Nephron progenitor cell (in vitro differentiated cells): ENCODE data around the gene DNASE1L2.

ENCODE experiments used
- DNase-seq: peaks from one replicate; pipeline ENCODE4 v3.0.0; 2021
- H3K27ac Mint-ChIP-seq: 2 replicates; pipeline ENCODE4 v1.8.0; 2021; ENCODE audit warnings: mild to moderate bottlenecking, moderate library complexity, mixed read lengths
- H3K27me3 Mint-ChIP-seq: 2 replicates; pipeline ENCODE4 v1.8.0; 2021; ENCODE audit warnings: mild to moderate bottlenecking, low read depth, mixed read lengths; ENCODE audit not compliant: poor library complexity
- H3K36me3 Mint-ChIP-seq: 2 replicates; pipeline ENCODE4 v1.8.0; 2021; ENCODE audit warnings: low read depth, mixed read lengths
- H3K4me1 Mint-ChIP-seq: 2 replicates; pipeline ENCODE4 v1.8.0; 2021; ENCODE audit warnings: mixed read lengths
- H3K4me3 Mint-ChIP-seq: 2 replicates; pipeline ENCODE4 v1.8.0; 2021; ENCODE audit warnings: mild to moderate bottlenecking, moderate library complexity, mixed read lengths
- H3K9me3 Mint-ChIP-seq: 2 replicates; pipeline ENCODE4 v1.8.0; 2021; ENCODE audit warnings: mild to moderate bottlenecking, moderate library complexity, mixed read lengths
- TF ChIP-seq, protein P1 (sequence below): fragments of 200-600 bp; sonication (generic); IDR thresholded peaks from 2 replicates; pipeline ENCODE4 v1.5.0; 2021; ENCODE audit warnings: antibody characterized with exemption

The DNASE1L2 gene

DNA sequence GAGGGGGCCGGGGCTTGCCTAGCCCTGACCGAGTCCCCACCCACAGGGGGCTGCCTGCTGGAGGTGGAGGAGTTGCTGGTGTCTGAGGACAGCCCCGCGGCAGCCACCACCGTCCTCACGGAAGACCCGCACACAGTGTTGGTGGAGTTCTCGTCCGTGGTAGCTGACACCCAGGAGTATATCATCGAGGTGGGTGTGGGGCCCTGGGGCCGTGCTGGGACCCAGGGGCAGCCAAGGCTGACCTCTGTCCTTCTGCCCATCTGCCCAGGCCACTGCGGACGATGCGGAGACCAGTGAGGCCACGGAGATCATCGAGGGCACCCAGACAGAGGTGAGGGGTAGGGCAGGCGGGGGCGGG is 1.5 kb upstream of the DNASE1L2 start:
- DNase-seq = no peak
- Mint-ChIP-seq H3K27ac (no peak overlapping the region), H3K4me1 (no peaks in the 10 kb centered on the region), H3K27me3 (peaks cover 33% of the 10 kb centered on the region), H3K9me3 (no peaks in the 10 kb centered on the region), H3K36me3 (peaks cover 5% of the 10 kb centered on the region), H3K4me3 (no peak overlapping the region)
- TF ChIP-seq, protein P1, sequence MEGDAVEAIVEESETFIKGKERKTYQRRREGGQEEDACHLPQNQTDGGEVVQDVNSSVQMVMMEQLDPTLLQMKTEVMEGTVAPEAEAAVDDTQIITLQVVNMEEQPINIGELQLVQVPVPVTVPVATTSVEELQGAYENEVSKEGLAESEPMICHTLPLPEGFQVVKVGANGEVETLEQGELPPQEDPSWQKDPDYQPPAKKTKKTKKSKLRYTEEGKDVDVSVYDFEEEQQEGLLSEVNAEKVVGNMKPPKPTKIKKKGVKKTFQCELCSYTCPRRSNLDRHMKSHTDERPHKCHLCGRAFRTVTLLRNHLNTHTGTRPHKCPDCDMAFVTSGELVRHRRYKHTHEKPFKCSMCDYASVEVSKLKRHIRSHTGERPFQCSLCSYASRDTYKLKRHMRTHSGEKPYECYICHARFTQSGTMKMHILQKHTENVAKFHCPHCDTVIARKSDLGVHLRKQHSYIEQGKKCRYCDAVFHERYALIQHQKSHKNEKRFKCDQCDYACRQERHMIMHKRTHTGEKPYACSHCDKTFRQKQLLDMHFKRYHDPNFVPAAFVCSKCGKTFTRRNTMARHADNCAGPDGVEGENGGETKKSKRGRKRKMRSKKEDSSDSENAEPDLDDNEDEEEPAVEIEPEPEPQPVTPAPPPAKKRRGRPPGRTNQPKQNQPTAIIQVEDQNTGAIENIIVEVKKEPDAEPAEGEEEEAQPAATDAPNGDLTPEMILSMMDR = no peak

DNA sequence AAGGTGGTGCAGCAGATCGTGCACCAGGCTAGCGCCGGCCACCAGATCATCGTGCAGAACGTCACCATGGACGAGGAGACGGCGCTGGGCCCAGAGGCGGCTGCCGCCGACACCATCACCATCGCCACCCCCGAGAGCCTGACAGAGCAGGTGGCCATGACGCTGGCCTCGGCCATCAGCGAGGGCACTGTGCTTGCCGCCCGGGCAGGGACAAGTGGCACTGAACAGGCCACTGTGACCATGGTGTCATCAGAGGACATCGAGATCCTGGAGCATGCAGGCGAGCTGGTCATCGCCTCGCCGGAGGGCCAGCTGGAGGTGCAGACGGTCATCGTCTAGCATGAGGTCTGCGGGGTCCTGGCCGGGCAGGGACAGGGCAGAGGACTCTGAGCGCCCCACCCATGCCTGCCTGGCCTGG is 1.0 kb upstream of the DNASE1L2 start:
- no peak overlapping the region for H3K4me3 Mint-ChIP-seq
- no peak for DNase-seq
- TF ChIP-seq, protein P1 = no peak
- no peaks in the 10 kb centered on the region for H3K4me1 Mint-ChIP-seq
- H3K27ac Mint-ChIP-seq = no peak overlapping the region
- H3K27me3 Mint-ChIP-seq = peaks cover 33% of the 10 kb centered on the region
- peaks cover 7% of the 10 kb centered on the region for H3K36me3 Mint-ChIP-seq
- H3K9me3 Mint-ChIP-seq = no peaks in the 10 kb centered on the region

DNA sequence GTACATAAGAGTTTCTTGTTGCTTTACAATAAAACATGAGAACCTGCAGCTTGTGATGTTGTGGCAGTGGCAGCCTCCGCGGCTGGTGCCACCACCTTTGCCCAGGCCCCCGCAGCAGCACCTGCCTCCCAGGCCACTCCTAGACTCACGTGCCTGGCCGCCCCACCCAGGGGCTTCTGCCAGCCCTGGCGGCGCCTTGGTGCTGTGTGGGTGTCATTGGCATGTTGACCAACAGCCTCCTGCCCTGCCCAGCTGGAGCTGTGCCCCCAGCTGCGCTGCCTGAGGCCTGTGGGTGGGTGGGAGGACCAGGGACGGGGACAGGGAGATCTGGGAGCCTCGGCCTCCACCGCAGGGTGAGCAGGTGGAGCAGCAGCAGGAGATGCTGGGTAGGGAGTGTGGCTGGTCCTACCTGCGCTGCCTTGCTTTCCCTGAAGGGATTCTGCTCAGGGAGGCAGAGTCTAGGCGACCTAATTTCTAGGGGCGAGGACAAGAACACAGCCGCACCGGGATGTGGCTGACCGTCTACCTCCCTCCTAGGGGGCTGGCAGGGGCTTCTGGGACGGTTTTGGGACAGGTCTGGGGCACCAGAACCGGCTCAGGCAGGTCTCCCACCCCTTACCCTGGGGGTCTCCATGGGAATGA is 428 bp upstream of the DNASE1L2 start:
- Mint-ChIP-seq H3K27me3 (peaks cover 33% of the 10 kb centered on the region), H3K4me3 (no peak overlapping the region), H3K9me3 (no peaks in the 10 kb centered on the region), H3K27ac (no peak overlapping the region), H3K4me1 (no peaks in the 10 kb centered on the region), H3K36me3 (peaks cover 7% of the 10 kb centered on the region)
- TF ChIP-seq, protein P1 = no peak
- no peak for DNase-seq

DNA sequence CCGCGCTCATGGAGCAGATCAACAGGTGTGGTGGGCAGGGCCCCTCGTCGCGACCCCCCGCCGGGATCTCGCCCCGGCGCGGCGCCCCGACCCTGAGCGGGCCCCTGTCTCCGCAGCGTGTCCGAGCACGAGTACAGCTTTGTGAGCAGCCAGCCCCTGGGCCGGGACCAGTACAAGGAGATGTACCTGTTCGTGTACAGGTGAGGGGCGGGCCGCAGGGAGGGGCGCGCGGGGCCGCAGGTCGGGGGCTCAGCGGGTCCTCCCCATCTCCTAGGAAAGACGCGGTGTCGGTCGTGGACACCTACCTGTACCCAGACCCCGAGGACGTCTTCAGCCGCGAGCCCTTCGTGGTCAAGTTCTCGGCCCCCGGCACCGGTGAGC is 848 bp downstream of the DNASE1L2 start:
- peaks cover 33% of the 10 kb centered on the region for H3K27me3 Mint-ChIP-seq
- H3K4me3 Mint-ChIP-seq = peak overlapping the region; percentile 54
- no peaks in the 10 kb centered on the region for H3K4me1 Mint-ChIP-seq
- H3K9me3 Mint-ChIP-seq = no peaks in the 10 kb centered on the region
- no peak overlapping the region for H3K27ac Mint-ChIP-seq
- no peak for DNase-seq
- H3K36me3 Mint-ChIP-seq = peaks cover 8% of the 10 kb centered on the region
- TF ChIP-seq, protein P1 = no peak

DNA sequence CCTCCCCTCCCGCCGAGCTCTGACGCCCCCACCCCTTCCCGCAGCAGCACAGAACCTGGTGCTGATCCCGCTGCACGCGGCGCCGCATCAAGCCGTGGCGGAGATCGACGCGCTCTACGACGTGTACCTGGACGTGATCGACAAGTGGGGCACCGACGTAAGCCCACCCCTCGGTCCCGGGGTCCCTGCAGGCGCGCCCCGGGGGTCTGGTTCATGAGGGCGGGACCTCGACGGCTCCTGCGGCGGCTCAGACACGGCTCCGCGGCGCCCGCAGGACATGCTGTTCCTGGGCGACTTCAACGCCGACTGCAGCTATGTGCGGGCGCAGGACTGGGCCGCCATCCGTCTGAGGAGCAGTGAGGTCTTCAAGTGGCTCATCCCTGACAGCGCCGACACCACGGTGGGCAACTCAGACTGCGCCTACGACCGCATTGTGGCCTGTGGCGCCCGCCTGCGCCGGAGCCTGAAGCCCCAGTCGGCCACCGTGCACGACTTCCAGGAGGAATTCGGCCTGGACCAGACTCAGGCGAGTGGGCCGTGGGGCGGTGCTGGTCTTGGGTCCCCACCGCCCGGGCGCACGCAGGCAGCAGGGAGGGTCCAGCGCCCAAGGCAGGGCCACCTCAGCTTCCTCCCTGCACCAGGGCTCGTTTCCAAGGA is 1.4 kb downstream of the DNASE1L2 start:
- Mint-ChIP-seq H3K36me3 (peaks cover 14% of the 10 kb centered on the region), H3K4me3 (no peak overlapping the region), H3K27me3 (peaks cover 33% of the 10 kb centered on the region), H3K4me1 (no peaks in the 10 kb centered on the region), H3K9me3 (no peaks in the 10 kb centered on the region), H3K27ac (no peak overlapping the region)
- DNase-seq = peak; percentile 28
- TF ChIP-seq, protein P1 = no peak
